ENCODE measurements around the gene CKAP5. TPM values are rescaled to one million over a fixed set of nuclear protein-coding genes. Genes with fewer than 3 reads are reported as not detected.

The CKAP5 gene
- total and polyA plus RNA-seq, 8 donors = 4.0 to 36.3 (median 16.7) TPM

- no peak for ATAC-seq
- intact Hi-C loops (cut with DNase I) = loop anchor here (2.0 to 10.0 kb wide), 3 partner anchors 269 to 279 kb away; no protein-coding TSS in a partner anchor
- 85 to 89% methylated on average over 11 of the region's 11 CpGs for WGBS, 2 donors
- TF ChIP-seq CTCF (IDR thresholded peaks at IDR 0.05) = no peak
- H3K9me3 ChIP-seq = no peaks in the 10 kb centered on the region
- no peaks in the 10 kb centered on the region for H3K4me1 ChIP-seq
- DNase-seq = peak in 1 of 6 donors; percentile 28
- peaks cover 0 to 7% (median 0%) of the 10 kb centered on the region in 3 donors for H3K36me3 ChIP-seq
- FAIRE-seq = no peak
- H3K27ac ChIP-seq = no peak overlapping the region
- no peak overlapping the region for H3K4me3 ChIP-seq
- no peaks in the 10 kb centered on the region for H3K27me3 ChIP-seq
Measured at GRCh38 chr11:46886211-46886610, 40.1 kb upstream of the CKAP5 start.

DNA sequence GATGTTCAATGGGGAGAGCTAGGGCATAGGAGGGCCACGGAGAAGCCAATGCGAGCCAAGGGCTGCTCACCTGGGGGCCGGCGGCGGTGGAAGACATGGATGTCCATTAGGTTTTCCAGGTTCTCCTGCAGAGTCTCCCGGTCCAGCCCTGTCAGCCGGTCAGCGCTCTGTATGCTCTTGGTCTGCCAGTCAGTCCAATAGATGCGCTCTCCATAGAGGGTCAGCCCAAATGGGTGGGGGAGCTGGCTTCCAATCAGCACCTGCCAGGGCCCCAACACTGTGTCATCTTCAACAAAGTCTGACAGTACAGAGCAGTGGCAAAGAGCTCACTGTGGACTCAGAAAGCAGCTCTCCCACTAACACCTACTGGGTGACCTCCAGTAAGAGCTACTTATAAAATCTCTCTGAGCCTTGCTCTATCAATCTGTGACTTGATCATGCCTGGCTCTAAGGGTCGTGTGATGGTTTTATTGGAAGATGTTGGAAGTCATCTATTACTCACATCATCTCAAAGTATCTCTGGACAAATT, 33.0 kb upstream of the CKAP5 start:
- H3K9me3 ChIP-seq = no peaks in the 10 kb centered on the region
- no peak overlapping the region for H3K4me3 ChIP-seq
- intact Hi-C loops (cut with DNase I) = no loop called here
- no peak for TF ChIP-seq CTCF (IDR thresholded peaks at IDR 0.05)
- DNase-seq (no peak), ATAC-seq (no peak), FAIRE-seq (no peak)
- 94% methylated on average over 10 of the region's 10 CpGs for WGBS, 2 donors
- H3K36me3 ChIP-seq = peaks cover 0 to 25% (median 5%) of the 10 kb centered on the region in 3 donors
- no peaks in the 10 kb centered on the region for H3K4me1 ChIP-seq
- H3K27ac ChIP-seq = no peak overlapping the region
- H3K27me3 ChIP-seq = no peaks in the 10 kb centered on the region

DNA sequence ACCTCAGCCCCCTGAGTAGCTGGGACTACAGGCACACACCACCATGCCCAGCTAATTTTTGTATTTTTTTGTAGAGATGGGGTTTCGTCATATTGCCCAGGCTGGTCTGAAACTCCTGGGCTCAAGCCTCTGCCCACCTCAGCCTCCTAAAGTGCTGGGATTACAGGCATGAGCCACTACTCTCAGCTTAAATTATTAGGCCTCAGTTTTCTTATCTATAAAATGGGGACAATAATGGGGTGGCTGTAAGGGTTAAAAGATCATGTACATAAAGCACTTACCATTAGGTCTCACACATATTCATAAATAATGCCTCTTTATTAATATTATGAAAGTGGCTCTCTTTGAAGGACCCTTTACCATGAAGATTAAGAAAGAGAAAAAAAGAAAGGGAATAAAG, 31.5 kb upstream of the CKAP5 start:
- TF ChIP-seq CTCF (IDR thresholded peaks at IDR 0.05) = no peak
- no peak overlapping the region for H3K4me3 ChIP-seq
- ATAC-seq = no peak
- no peaks in the 10 kb centered on the region for H3K4me1 ChIP-seq
- H3K9me3 ChIP-seq = no peaks in the 10 kb centered on the region
- intact Hi-C loops (cut with DNase I) = no loop called here
- H3K27ac ChIP-seq = no peak overlapping the region
- H3K27me3 ChIP-seq = no peaks in the 10 kb centered on the region
- FAIRE-seq = no peak
- 95 to 96% methylated on average over 1 of the region's 1 CpG for WGBS, 2 donors
- DNase-seq = no peak
- H3K36me3 ChIP-seq = peaks cover 0 to 22% (median 5%) of the 10 kb centered on the region in 3 donors

- H3K9me3 ChIP-seq = no peaks in the 10 kb centered on the region
- ATAC-seq (no peak), DNase-seq (no peak), FAIRE-seq (no peak)
- no peaks in the 10 kb centered on the region for H3K4me1 ChIP-seq
- TF ChIP-seq CTCF (IDR thresholded peaks at IDR 0.05) = no peak
- H3K27me3 ChIP-seq = no peaks in the 10 kb centered on the region
- H3K4me3 ChIP-seq = no peak overlapping the region
- intact Hi-C loops (cut with DNase I) = no loop called here
- H3K27ac ChIP-seq = no peak overlapping the region
- H3K36me3 ChIP-seq = peaks cover 0 to 23% (median 5%) of the 10 kb centered on the region in 3 donors
- WGBS, 2 donors = 88 to 95% methylated on average over 11 of the region's 11 CpGs
Measured at GRCh38 chr11:46876471-46876870, 30.4 kb upstream of the CKAP5 start.

DNA sequence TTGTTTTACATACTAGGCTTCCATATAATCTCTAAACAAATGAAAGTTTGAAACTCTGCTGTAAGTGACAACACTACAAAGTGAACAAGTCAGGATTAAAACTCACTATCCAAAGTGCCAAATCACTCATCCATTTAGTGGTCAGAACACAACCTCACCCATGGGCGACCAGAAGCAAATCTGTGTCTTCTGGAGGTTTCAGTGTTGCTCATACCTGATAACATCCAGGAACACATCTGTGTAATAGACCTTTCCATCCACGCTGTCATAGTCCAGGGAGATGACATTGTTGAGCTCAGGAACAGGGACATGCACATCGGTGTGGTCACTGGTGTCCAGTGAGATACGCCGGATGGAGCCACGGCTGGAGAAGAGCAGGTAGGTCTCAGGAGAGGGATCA, 28.5 kb upstream of the CKAP5 start:
- ATAC-seq (no peak), DNase-seq (no peak), FAIRE-seq (no peak)
- Histone ChIP-seq H3K27me3 (no peaks in the 10 kb centered on the region), H3K4me1 (no peaks in the 10 kb centered on the region), H3K4me3 (no peak overlapping the region), H3K36me3 (peaks cover 0 to 26% (median 5%) of the 10 kb centered on the region in 3 donors), H3K9me3 (no peaks in the 10 kb centered on the region), H3K27ac (no peak overlapping the region)
- WGBS, 2 donors = 91% methylated on average over 6 of the region's 6 CpGs
- TF ChIP-seq CTCF (IDR thresholded peaks at IDR 0.05) = no peak
- intact Hi-C loops (cut with DNase I) = no loop called here

All from pancreas (tissue), 10 donors.